Glutamatergic neuron (in vitro differentiated cells): Measurements from ENCODE around the gene INSC. TPM values are rescaled to one million over a fixed set of nuclear protein-coding genes. Genes with fewer than 3 reads are reported as not detected.

Experiments used
- DNase-seq: peaks from one replicate; pipeline ENCODE4 v3.0.0; 2022
- H3K27ac Mint-ChIP-seq: one replicate; pipeline ENCODE4 v1.8.0; 2020; ENCODE audit warnings: mild to moderate bottlenecking, mixed read lengths, inconsistent platforms; ENCODE audit not compliant: unreplicated experiment
- H3K27me3 Mint-ChIP-seq: one replicate; pipeline ENCODE4 v1.8.0; 2020; ENCODE audit warnings: mild to moderate bottlenecking, moderate library complexity, mixed read lengths, inconsistent platforms; ENCODE audit not compliant: unreplicated experiment
- H3K36me3 Mint-ChIP-seq: one replicate; pipeline ENCODE4 v1.8.0; 2020; ENCODE audit warnings: mild to moderate bottlenecking, mixed read lengths, inconsistent platforms; ENCODE audit not compliant: unreplicated experiment
- H3K4me1 Mint-ChIP-seq: one replicate; pipeline ENCODE4 v1.8.0; 2020; ENCODE audit warnings: mild to moderate bottlenecking, low read depth, mixed read lengths, inconsistent platforms; ENCODE audit not compliant: unreplicated experiment
- H3K4me3 Mint-ChIP-seq: one replicate; pipeline ENCODE4 v1.8.0; 2020; ENCODE audit warnings: mild to moderate bottlenecking, mixed read lengths, inconsistent platforms; ENCODE audit not compliant: unreplicated experiment
- H3K9me3 Mint-ChIP-seq: one replicate; pipeline ENCODE4 v1.8.0; 2020; ENCODE audit warnings: mild to moderate bottlenecking, moderate library complexity, mixed read lengths, inconsistent platforms; ENCODE audit not compliant: unreplicated experiment
- CTCF ChIP-seq: fragments of 200-600 bp; sonication (generic); IDR thresholded peaks from one replicate; pipeline ENCODE4 v1.5.0; 2021; ENCODE audit not compliant: partially characterized antibody, unreplicated experiment
- total RNA-seq: library from RNA; stranded (reverse); fragmentation: NEBNext Ultra II Directional; extraction: Animal tissue kit (Norgen Biotek cat#: 25700); gene quantifications from one replicate; pipeline ENCODE4 v1.2.1, GENCODE V29; 2021; ENCODE audit not compliant: unreplicated experiment

Gene INSC
- total RNA-seq, 1 donor from 2014 or later, result not detected

- Mint-ChIP-seq H3K36me3 (peaks cover 6% of the 10 kb centered on the region), H3K27me3 (peaks cover 5% of the 10 kb centered on the region), H3K4me3 (no peak overlapping the region), H3K9me3 (peaks cover 2% of the 10 kb centered on the region), H3K27ac (no peak overlapping the region), H3K4me1 (peaks cover 6% of the 10 kb centered on the region)
- no peak for DNase-seq
- no peak for TF ChIP-seq CTCF
Measured at GRCh38 chr11:15104166-15104565, 10.6 kb upstream of the INSC start.

- DNase-seq, result no peak
- Mint-ChIP-seq H3K27me3 (no peaks in the 10 kb centered on the region), H3K9me3 (peaks cover 2% of the 10 kb centered on the region), H3K36me3 (peaks cover 6% of the 10 kb centered on the region), H3K4me1 (peaks cover 4% of the 10 kb centered on the region), H3K4me3 (no peak overlapping the region), H3K27ac (no peak overlapping the region)
- no peak for TF ChIP-seq CTCF
Measured at GRCh38 chr11:15106201-15106965, 8.3 kb upstream of the INSC start.

- no peak for DNase-seq
- H3K9me3 Mint-ChIP-seq, result peaks cover 2% of the 10 kb centered on the region
- H3K27ac Mint-ChIP-seq, result no peak overlapping the region
- H3K27me3 Mint-ChIP-seq, result no peaks in the 10 kb centered on the region
- no peak for TF ChIP-seq CTCF
- H3K4me3 Mint-ChIP-seq, result no peak overlapping the region
- peaks cover 6% of the 10 kb centered on the region for H3K36me3 Mint-ChIP-seq
- peaks cover 3% of the 10 kb centered on the region for H3K4me1 Mint-ChIP-seq
Measured at GRCh38 chr11:15107730-15108515, 6.8 kb upstream of the INSC start.

GRCh38 chr11:15108592-15109130 lies 6.1 kb upstream of the INSC start:
- H3K27me3 Mint-ChIP-seq, result no peaks in the 10 kb centered on the region
- no peak overlapping the region for H3K4me3 Mint-ChIP-seq
- H3K27ac Mint-ChIP-seq, result no peak overlapping the region

More at GRCh38 chr11:15108592-15109130, 6.1 kb upstream of the INSC start:
- H3K36me3 Mint-ChIP-seq, result peaks cover 1% of the 10 kb centered on the region
- no peak for TF ChIP-seq CTCF
- no peak for DNase-seq
- peaks cover 3% of the 10 kb centered on the region for H3K9me3 Mint-ChIP-seq
- peaks cover 3% of the 10 kb centered on the region for H3K4me1 Mint-ChIP-seq
